K562 (cell line): ENCODE data around the gene ANKRD45. TPM values are rescaled to one million over a fixed set of nuclear protein-coding genes. Genes with fewer than 3 reads are reported as not detected.

Source experiments
- ATAC-seq: fragments of 200-7000 bp; cut with Tn5 transposase; 3 replicates; pipeline ENCODE4 v1.9.1; 2020; ENCODE audit warnings: moderate library complexity
- BruUV-seq: library from RNA; stranded (reverse); fragments of 400-500 nt; replicated peaks from 2 replicates; lab custom pipeline; 2021; lab: Mats Ljungman, UMichigan
- CTCF ChIA-PET: fragments of 300-600 bp; formaldehyde crosslinking; extraction: SDS; loops from one replicate; lab custom pipeline; 2021; ENCODE audit warnings: low intra/inter-chr PET ratio; lab: Yijun Ruan, JAX
- POLR2A ChIA-PET: fragments of 300-600, 350-650 bp; sonication (Branson Sonifier 250); formaldehyde crosslinking; extraction: SDS; loops from one replicate; lab custom pipeline; 2021; ENCODE audit warnings: antibody characterized with exemption, inconsistent platforms; lab: Yijun Ruan, JAX
- DNase-seq, 4 experiments: peaks; one replicate each; pipeline versions ENCODE4 v3.0.0 to v3.0.0-alpha.2; 2011 to 2018; ENCODE audit warnings: low spot score in 3 of 4, mixed read lengths in 3 of 4; ENCODE audit errors: extremely low read depth in 1 of 4
- FAIRE-seq: peaks from 2 replicates; lab custom pipeline; 2011; peaks lifted over from hg19 to GRCh38; lab: Jason Lieb, UNC
- H2AFZ ChIP-seq: 2 replicates; pipeline ENCODE4 v1.6.0; 2011; ENCODE audit warnings: low read depth, low read length, control low read depth, inconsistent platforms
- H3K27ac ChIP-seq: fragments of 200-600 bp; 3 replicates; pipeline ENCODE4 v1.8.0; 2011; ENCODE audit warnings: low read depth, mild to moderate bottlenecking, control low read depth, inconsistent platforms, low read length, moderate library complexity, mixed read lengths; ENCODE audit errors: extremely low read depth
- H3K27me3 ChIP-seq, 2 experiments: fragments of 300-600 bp in 1 of 2; 2 replicates in 1 of 2; 3 replicates in 1 of 2; pipeline versions ENCODE4 v1.6.0 to v1.8.0; 2011; ENCODE audit warnings: inconsistent platforms in 2 of 2, low read length in 2 of 2, mild to moderate bottlenecking in 1 of 2, mixed read lengths in 1 of 2, moderate library complexity in 1 of 2; ENCODE audit not compliant: control insufficient read depth in 2 of 2, insufficient read depth in 2 of 2
- H3K36me3 ChIP-seq: fragments of 300-600 bp; 3 replicates; pipeline ENCODE4 v1.8.0; 2011; ENCODE audit warnings: mild to moderate bottlenecking, low read length, inconsistent platforms; ENCODE audit not compliant: control insufficient read depth, insufficient read depth
- H3K4me1 ChIP-seq, 2 experiments: fragments of 200-600 bp in 1 of 2; replicated peaks in 1 of 2; 2 replicates in 1 of 2; 3 replicates in 1 of 2; pipeline versions ENCODE4 v1.5.1 to v1.8.0; 2011; ENCODE audit warnings: inconsistent platforms in 2 of 2, low read length in 2 of 2, mild to moderate bottlenecking in 1 of 2, mixed read lengths in 1 of 2, moderate library complexity in 1 of 2; ENCODE audit not compliant: control insufficient read depth in 2 of 2, insufficient read depth in 2 of 2
- H3K4me2 ChIP-seq: 2 replicates; pipeline ENCODE4 v1.6.1; 2011; ENCODE audit warnings: low read length, control low read depth, inconsistent platforms, mixed read lengths; ENCODE audit not compliant: insufficient read depth
- H3K4me3 ChIP-seq: fragments of 200-600 bp; sonication (generic), shearing (Covaris generic); 2 replicates; pipeline ENCODE4 v1.5.1; 2016; ENCODE audit warnings: control low read depth, inconsistent platforms
- H3K79me2 ChIP-seq: fragments of 200-600 bp; 3 replicates; pipeline ENCODE4 v1.8.0; 2011; ENCODE audit warnings: low read length, inconsistent platforms; ENCODE audit not compliant: control insufficient read depth, insufficient read depth
- H3K9ac ChIP-seq, 2 experiments: 2 replicates each; pipeline versions ENCODE4 v1.6.0 to v1.6.1; 2011; ENCODE audit warnings: low read depth in 2 of 2, low read length in 2 of 2, control low read depth in 1 of 2, inconsistent platforms in 1 of 2, mild to moderate bottlenecking in 1 of 2, mixed read lengths in 1 of 2; ENCODE audit not compliant: insufficient read depth in 1 of 2
- H3K9me1 ChIP-seq: one replicate; pipeline ENCODE4 v1.6.0; 2011; ENCODE audit warnings: inconsistent platforms, mild to moderate bottlenecking, low read length, moderate library complexity; ENCODE audit not compliant: control insufficient read depth, insufficient read depth
- H3K9me3 ChIP-seq: replicated peaks from 2 replicates; pipeline ENCODE4 v1.5.1; 2011; ENCODE audit warnings: low read depth, low read length, inconsistent platforms; ENCODE audit not compliant: control insufficient read depth, insufficient read depth
- H4K20me1 ChIP-seq: replicated peaks from 2 replicates; pipeline ENCODE4 v1.6.1; 2011; ENCODE audit warnings: low read length, inconsistent platforms, mixed read lengths; ENCODE audit not compliant: control insufficient read depth, insufficient read depth
- BDP1 ChIP-seq: IDR thresholded peaks from 3 replicates; pipeline ENCODE4 v1.6.1; 2011; ENCODE audit not compliant: insufficient read length, insufficient read depth
- FOXK1 ChIP-seq: sonication (generic); formaldehyde crosslinking; IDR thresholded peaks from 2 replicates; pipeline ENCODE4 v1.8.0; 2022; ENCODE audit warnings: missing genetic modification reagents, mild to moderate bottlenecking, borderline replicate concordance
- JUN ChIP-seq, 2 experiments: sonication (generic) in 1 of 2; formaldehyde crosslinking in 1 of 2; IDR thresholded peaks; 2 replicates each; pipeline versions ENCODE4 v1.6.1 to v1.8.0; 2012 to 2022; ENCODE audit warnings: borderline replicate concordance in 2 of 2, mild to moderate bottlenecking in 2 of 2, improper control_type of control experiment in 1 of 2, low read depth in 1 of 2, low read length in 1 of 2, missing genetic modification reagents in 1 of 2
- MEIS2 ChIP-seq: fragments of 450-650 bp; IDR thresholded peaks from 2 replicates; pipeline ENCODE4 v1.6.1; 2014; ENCODE audit warnings: mild to moderate bottlenecking; ENCODE audit not compliant: partially characterized antibody
- RBM25 ChIP-seq: fragments of 200-400 bp; formaldehyde crosslinking; IDR thresholded peaks from 2 replicates; pipeline ENCODE4 v1.6.1; 2018; ENCODE audit warnings: low read length, low read depth, moderate library complexity; ENCODE audit not compliant: severe bottlenecking
- SREBF2 ChIP-seq: sonication (generic); formaldehyde crosslinking; IDR thresholded peaks from 2 replicates; pipeline ENCODE4 v1.4.0; 2020; ENCODE audit warnings: mild to moderate bottlenecking, missing genetic modification reagents
- ZNF146 ChIP-seq: IDR thresholded peaks from one replicate; pipeline ENCODE4 v1.6.1; 2018; ENCODE audit warnings: missing compliant biosample characterization; ENCODE audit not compliant: unreplicated experiment
- ZNF316 ChIP-seq: fragments of 450-650 bp; IDR thresholded peaks from 2 replicates; pipeline ENCODE4 v1.6.1; 2016
- ZNF354B ChIP-seq: fragments of 250-450 bp; sonication (Bioruptor Pico); IDR thresholded peaks from 2 replicates; pipeline ENCODE4 v1.4.0; 2020
- ZNF507 ChIP-seq: conservative IDR thresholded peaks from 2 replicates; pipeline ENCODE4 v1.6.1; 2017; ENCODE audit warnings: missing genetic modification characterization, missing compliant biosample characterization
- ZNF707 ChIP-seq: fragments of 250-450 bp; sonication (Bioruptor Pico); conservative IDR thresholded peaks from 2 replicates; pipeline ENCODE4 v1.8.0; 2022; ENCODE audit warnings: inconsistent platforms, mild to moderate bottlenecking, moderate library complexity
- WGBS: fragments of 100-300 bp; shearing (Covaris generic); methylation state at CpG from one replicate; pipeline ENCODE4 v1.1.6; 2016; ENCODE audit warnings: low coverage, mixed read lengths; ENCODE audit not compliant: insufficient coverage; ENCODE audit errors: missing lambda C conversion rate; 5-methylcytosine and 5-hydroxymethylcytosine counted together
- in situ Hi-C: fragments of 300-500 bp; cut with MboI; formaldehyde crosslinking; loops from 4 replicates; pipeline ENCODE4 v1.15.0; 2018; ENCODE audit warnings: inconsistent platforms, mixed read lengths
- intact Hi-C: fragments of 100-400 bp; cut with micrococcal nuclease; formaldehyde crosslinking; loops from 2 replicates; pipeline ENCODE4 v1.14.2; 2022
- polyA plus RNA-seq, 8 experiments: library from polyadenylated mRNA; depleted of rRNA in 4 of 8; stranded (reverse) in 5 of 8; unstranded in 3 of 8; fragments of >200 nt; fragmentation: Nextera tagmentation in 2 of 8; fragmentation: Illumina TruSeq in 1 of 8; extraction: Ambion mirVana in 2 of 8; extraction: Trizol in 1 of 8; gene quantifications; 2 replicates each; pipeline versions ENCODE4 v1.2.1 to v1.2.3, GENCODE V29; 2011 to 2014; ENCODE audit warnings: inconsistent platforms in 1 of 8, missing spikeins in 1 of 8
- total RNA-seq, 7 experiments: library from RNA; depleted of rRNA in 6 of 7; stranded (reverse); fragments of >200 nt in 6 of 7; fragmentation: Illumina TruSeq in 2 of 7; extraction: Trizol in 2 of 7; gene quantifications; 2 replicates each; pipeline versions ENCODE4 v1.2.1 to v1.2.3, GENCODE V29; 2011 to 2021; ENCODE audit warnings: low replicate concordance in 1 of 7
- TF ChIP-seq, protein P1 (sequence below), 3 experiments: fragments of 200-800 bp in 1 of 3; sonication (Bioruptor generic) in 1 of 3; sonication (generic) in 1 of 3; formaldehyde crosslinking in 1 of 3; IDR thresholded peaks; 2 replicates each; pipeline versions ENCODE4 v1.6.1 to v1.8.0; 2016 to 2022; ENCODE audit warnings: mild to moderate bottlenecking in 2 of 3, missing compliant biosample characterization in 2 of 3, missing genetic modification characterization in 2 of 3, missing genetic modification reagents in 1 of 3

The ANKRD45 gene
- total and polyA plus RNA-seq, 9 of the 15 experiments (the other 6 are each of a cell fraction or from before 2014, with no cell fraction given): 0.10 to 0.30 (median 0.11) TPM; not detected in 2

GRCh38 chr1:173596097-173596825, 73.4 kb downstream of the ANKRD45 start:
- Histone ChIP-seq H3K27me3 (no peaks in the 10 kb centered on the region), H3K27ac (no peak overlapping the region), H2AFZ (no peak overlapping the region), H3K79me2 (no peaks in the 10 kb centered on the region), H3K36me3 (no peaks in the 10 kb centered on the region), H3K9me1 (no peaks in the 10 kb centered on the region), H4K20me1 (no peaks in the 10 kb centered on the region), H3K4me2 (no peak overlapping the region), H3K4me3 (no peak overlapping the region), H3K4me1 (no peaks in the 10 kb centered on the region), H3K9me3 (no peaks in the 10 kb centered on the region), H3K9ac (no peak overlapping the region)
- FAIRE-seq (no peak), DNase-seq (no peak), ATAC-seq (no peak)
- ChIA-PET CTCF (no interaction called here), POLR2A (no interaction called here)
- intact Hi-C loops: no loop called here
- no TSS peak for BruUV-seq
- 14% methylated on average over 3 of the region's 3 CpGs for WGBS
- in situ Hi-C loops: no loop called here
- TF ChIP-seq BDP1 (no peak), MEIS2 (no peak), FOXK1 (CRISPR knock-in tag) (no peak), RBM25 (peak; percentile 25), ZNF707 (CRISPR knock-in tag) (no peak), ZNF316 (peak; percentile 14; the same call in 1 of the 2 replicates), ZNF354B (CRISPR knock-in tag) (peak; percentile 40; the same call in 1 of the 2 replicates), JUN (IDR thresholded peaks at IDR 0.05; ENCODE audit: borderline replicate concordance, low read depth, low read length) (no peak), JUN (CRISPR knock-in tag; IDR thresholded peaks at IDR 0.05; ENCODE audit: borderline replicate concordance) (no peak), SREBF2 (CRISPR knock-in tag) (no peak), ZNF507 (tag) (peak; percentile 97), ZNF146 (peak; percentile 34)
- TF ChIP-seq, protein P1, sequence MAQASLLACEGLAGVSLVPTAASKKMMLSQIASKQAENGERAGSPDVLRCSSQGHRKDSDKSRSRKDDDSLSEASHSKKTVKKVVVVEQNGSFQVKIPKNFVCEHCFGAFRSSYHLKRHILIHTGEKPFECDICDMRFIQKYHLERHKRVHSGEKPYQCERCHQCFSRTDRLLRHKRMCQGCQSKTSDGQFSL (CRISPR knock-in tag; IDR thresholded peaks at IDR 0.05): no peak
- TF ChIP-seq, protein P1 (tag; IDR thresholded peaks at IDR 0.05): no peak
